Endothelial cell of umbilical vein (primary cell): ENCODE data around the gene SAMD14. TPM values are rescaled to one million over a fixed set of nuclear protein-coding genes. Genes with fewer than 3 reads are reported as not detected.

ENCODE experiments used
- BruUV-seq: library from RNA; stranded (reverse); fragments of 400-500 nt; replicated peaks from 2 replicates; lab custom pipeline; 2021; lab: Mats Ljungman, UMichigan
- CTCF ChIA-PET: fragments of 300-600, 350-600 bp; sonication (Branson Sonifier 250); formaldehyde crosslinking; loops from one replicate; lab custom pipeline; 2021; ENCODE audit warnings: antibody characterized with exemption, inconsistent platforms; lab: Charles Lee
- POLR2A ChIA-PET: fragments of 300-600, 350-600 bp; sonication (Branson Sonifier 250); formaldehyde crosslinking; loops from one replicate; lab custom pipeline; 2021; ENCODE audit warnings: antibody characterized with exemption, inconsistent platforms; lab: Charles Lee
- DNase-seq: peaks from one replicate; pipeline ENCODE4 v3.0.0-alpha.2; 2011; ENCODE audit warnings: low read depth, low spot score
- FAIRE-seq: peaks from 2 replicates; lab custom pipeline; 2011; peaks lifted over from hg19 to GRCh38; lab: Jason Lieb, UNC
- H2AFZ ChIP-seq: 2 replicates; pipeline ENCODE4 v1.6.0; 2012; ENCODE audit warnings: low read depth, low read length, control low read depth, inconsistent platforms
- H3K27ac ChIP-seq: 2 replicates; pipeline ENCODE4 v1.5.1; 2011; ENCODE audit warnings: low read depth, mild to moderate bottlenecking, control low read depth, low read length, moderate library complexity; ENCODE audit not compliant: insufficient read depth
- H3K27me3 ChIP-seq, 2 experiments: 2 replicates each; pipeline versions ENCODE4 v1.6.0 to v1.6.1; 2011; ENCODE audit warnings: low read length in 2 of 2, mixed read lengths in 1 of 2; ENCODE audit not compliant: control insufficient read depth in 2 of 2, insufficient read depth in 2 of 2
- H3K36me3 ChIP-seq, 2 experiments: 2 replicates in 1 of 2; 3 replicates in 1 of 2; pipeline ENCODE4 v1.5.1; 2011; ENCODE audit warnings: low read length in 2 of 2, mild to moderate bottlenecking in 1 of 2, moderate library complexity in 1 of 2; ENCODE audit not compliant: control insufficient read depth in 2 of 2, insufficient read depth in 2 of 2; ENCODE audit errors: extremely low read depth in 1 of 2
- H3K4me1 ChIP-seq: 3 replicates; pipeline ENCODE4 v1.5.1; 2011; ENCODE audit warnings: mild to moderate bottlenecking, low read length; ENCODE audit not compliant: control insufficient read depth, insufficient read depth; ENCODE audit errors: extremely low read depth
- H3K4me2 ChIP-seq: 2 replicates; pipeline ENCODE4 v1.6.1; 2011; ENCODE audit warnings: low read length, control low read depth, mixed read lengths; ENCODE audit not compliant: insufficient read depth
- H3K4me3 ChIP-seq, 3 experiments: fragments of 200-600 bp in 1 of 3; sonication (generic), shearing (Covaris generic) in 1 of 3; replicated peaks in 1 of 3; 2 replicates each; pipeline ENCODE4 v1.5.1; 2011 to 2016; ENCODE audit warnings: control low read depth in 3 of 3, low read length in 3 of 3, mild to moderate bottlenecking in 2 of 3, inconsistent platforms in 1 of 3, low read depth in 1 of 3, moderate library complexity in 1 of 3; ENCODE audit not compliant: insufficient read depth in 1 of 3
- H3K79me2 ChIP-seq: 2 replicates; pipeline ENCODE4 v1.6.0; 2012; ENCODE audit warnings: low read length, inconsistent platforms; ENCODE audit not compliant: control insufficient read depth, insufficient read depth
- H3K9ac ChIP-seq: replicated peaks from 2 replicates; pipeline ENCODE3; 2011; ENCODE audit warnings: low read length, control low read depth; ENCODE audit not compliant: insufficient read depth; ENCODE audit errors: extremely low read depth
- H3K9me1 ChIP-seq: replicated peaks from 3 replicates; pipeline ENCODE4 v1.6.0; 2011; ENCODE audit warnings: mild to moderate bottlenecking, low read length; ENCODE audit not compliant: control insufficient read depth, insufficient read depth; ENCODE audit errors: extremely low read depth
- H3K9me3 ChIP-seq: replicated peaks from 2 replicates; pipeline ENCODE4 v1.5.1; 2012; ENCODE audit warnings: low read length, inconsistent platforms; ENCODE audit not compliant: control insufficient read depth, insufficient read depth
- H4K20me1 ChIP-seq: replicated peaks from 2 replicates; pipeline ENCODE3; 2011; ENCODE audit warnings: mild to moderate bottlenecking, low read length; ENCODE audit not compliant: control insufficient read depth, insufficient read depth; ENCODE audit errors: extremely low read depth
- CTCF ChIP-seq, 2 donors: IDR thresholded peaks; 1 replicate in 1 of 2; 2 replicates in 1 of 2; pipeline ENCODE4 v1.5.1; 2011; ENCODE audit warnings: low read length in 2 of 2, mild to moderate bottlenecking in 2 of 2, moderate library complexity in 2 of 2, control low read depth in 1 of 2, inconsistent platforms in 1 of 2, low read depth in 1 of 2; ENCODE audit not compliant: insufficient read depth in 1 of 2; ENCODE audit errors: extremely low read depth in 1 of 2
- EZH2 ChIP-seq: IDR thresholded peaks from 2 replicates; pipeline ENCODE4 v1.6.1; 2012; ENCODE audit warnings: borderline replicate concordance, low read depth, mild to moderate bottlenecking, moderate library complexity, low read length, inconsistent platforms; ENCODE audit not compliant: severe bottlenecking
- FOS ChIP-seq: IDR thresholded peaks from 2 replicates; pipeline ENCODE4 v1.6.1; 2011; ENCODE audit warnings: mild to moderate bottlenecking, low read length, moderate library complexity, borderline replicate concordance; ENCODE audit not compliant: insufficient read depth
- GATA2 ChIP-seq: IDR thresholded peaks from 2 replicates; pipeline ENCODE4 v1.7.0; 2011; ENCODE audit warnings: low read depth, mild to moderate bottlenecking, moderate library complexity, mixed read lengths, low read length; ENCODE audit not compliant: insufficient read length, insufficient read depth
- JUN ChIP-seq: IDR thresholded peaks from 2 replicates; pipeline ENCODE4 v1.6.1; 2011; ENCODE audit warnings: borderline replicate concordance, low read depth; ENCODE audit not compliant: insufficient read length, insufficient read depth
- MAX ChIP-seq: IDR thresholded peaks from 2 replicates; pipeline ENCODE4 v1.6.1; 2011; ENCODE audit not compliant: insufficient read depth, insufficient read length
- MYC ChIP-seq: IDR thresholded peaks from one replicate; pipeline ENCODE4 v1.6.1; 2011; ENCODE audit warnings: mild to moderate bottlenecking, low read depth, low read length
- POLR2A ChIP-seq: IDR thresholded peaks from 2 replicates; pipeline ENCODE4 v1.6.1; 2012; ENCODE audit warnings: low read depth, mild to moderate bottlenecking, control low read depth, low read length
- POLR2AphosphoS5 ChIP-seq: IDR thresholded peaks from 2 replicates; pipeline ENCODE4 v1.6.1; 2012; ENCODE audit warnings: low read depth, mild to moderate bottlenecking, control low read depth, low read length, moderate library complexity; ENCODE audit not compliant: insufficient read depth
- dilution Hi-C: fragments of 300-500 bp; cut with MboI; formaldehyde crosslinking; loops from one replicate; pipeline ENCODE4 v1.15.0; 2019; ENCODE audit warnings: low sequenced_read_pairs; ENCODE audit not compliant: extremely low pct_ligation_motif_present
- intact Hi-C: fragments of 100-400 bp; cut with micrococcal nuclease; formaldehyde crosslinking; loops from one replicate; pipeline ENCODE4 v1.10.0; 2022
- polyA plus RNA-seq, 4 experiments: library from polyadenylated mRNA; depleted of rRNA in 3 of 4; stranded (reverse) in 3 of 4; unstranded in 1 of 4; fragments of >200 nt; gene quantifications; 2 replicates each; pipeline versions ENCODE4 v1.2.1 to v1.2.3, GENCODE V29; 2011 to 2012; ENCODE audit warnings: missing spikeins in 1 of 4
- total RNA-seq: library from RNA; stranded (reverse); gene quantifications from 2 replicates; pipeline ENCODE4 v1.2.3, GENCODE V29; 2021

The SAMD14 gene
- total and polyA plus RNA-seq, 2 donors (not counting 3 experiments of a cell fraction or from before 2014, with no cell fraction given), result 6.8 to 15.6 TPM

- FAIRE-seq (no peak), DNase-seq (no peak)
- no TSS peak for BruUV-seq
- Histone ChIP-seq H3K4me2 (no peak overlapping the region), H3K9me3 (no peaks in the 10 kb centered on the region), H3K27ac (no peak overlapping the region), H3K4me1 (peaks cover 10% of the 10 kb centered on the region), H3K9me1 (no peaks in the 10 kb centered on the region), H2AFZ (no peak overlapping the region), H3K79me2 (no peaks in the 10 kb centered on the region), H3K9ac (no peak overlapping the region), H3K4me3 (no peak overlapping the region), H3K36me3 (peaks cover 0 to 16% of the 10 kb centered on the region in 2 experiments), H3K27me3 (no peaks in the 10 kb centered on the region), H4K20me1 (no peaks in the 10 kb centered on the region)
- TF ChIP-seq POLR2A (no peak), CTCF (IDR thresholded peaks at IDR 0.05; ENCODE audit: extremely low read depth in 1 of 2, insufficient read depth in 1 of 2, low read depth in 1 of 2, low read length in 2 of 2) (no peak), FOS (no peak), MAX (no peak), EZH2 (no peak), MYC (no peak), GATA2 (no peak), POLR2AphosphoS5 (no peak), JUN (no peak)
- dilution Hi-C loops, result no loop called here
- ChIA-PET CTCF (interaction anchor here (1.1 to 5.4 kb wide), 13 partner anchors 14 to 174 kb away, joined by 3 to 101 read pairs (median 21); partner anchors contain the start of genes ITGA3 and SAMD14), POLR2A (no interaction called here)
- intact Hi-C loops, result no loop called here
These were observed 36.7 kb downstream of the SAMD14 start for GRCh38 chr17:50093246-50093645.
